ENCODE results near the gene TMBIM4. TPM values are rescaled to one million over a fixed set of nuclear protein-coding genes. Genes with fewer than 3 reads are reported as not detected.
A peak's percentile ranks its signal among the peaks of the same experiment; 100 is the strongest.

Gene TMBIM4
- total RNA-seq, 1 donor from 2014 or later: 154 TPM

GRCh38 chr12:66115071-66115600 lies 54.7 kb downstream of the TMBIM4 start:
- Histone ChIP-seq H3K9me3 (no peaks in the 10 kb centered on the region), H3K4me3 (no peak overlapping the region), H3K27me3 (no peaks in the 10 kb centered on the region), H3K27ac (no peak overlapping the region), H3K36me3 (no peaks in the 10 kb centered on the region), H3K4me1 (peaks cover 9% of the 10 kb centered on the region)
- intact Hi-C loops (cut with DNase I): no loop called here
- DNase-seq (no peak), ATAC-seq (no peak)
- TF ChIP-seq CTCF (IDR thresholded peaks at IDR 0.05): no peak

GRCh38 chr12:66113471-66113870 lies 56.3 kb downstream of the TMBIM4 start:
- intact Hi-C loops (cut with DNase I): no loop called here
- Histone ChIP-seq H3K4me1 (no peaks in the 10 kb centered on the region), H3K9me3 (no peaks in the 10 kb centered on the region), H3K36me3 (no peaks in the 10 kb centered on the region), H3K27me3 (no peaks in the 10 kb centered on the region), H3K27ac (no peak overlapping the region), H3K4me3 (no peak overlapping the region)
- ATAC-seq: no peak
- no peak for DNase-seq
- TF ChIP-seq CTCF (IDR thresholded peaks at IDR 0.05): no peak

GRCh38 chr12:66111605-66112004 lies 58.2 kb downstream of the TMBIM4 start:
- Histone ChIP-seq H3K4me3 (no peak overlapping the region), H3K9me3 (no peaks in the 10 kb centered on the region), H3K27ac (no peak overlapping the region), H3K4me1 (no peaks in the 10 kb centered on the region), H3K36me3 (no peaks in the 10 kb centered on the region), H3K27me3 (no peaks in the 10 kb centered on the region)
- ATAC-seq: no peak
- intact Hi-C loops (cut with DNase I): no loop called here
- no peak for DNase-seq
- no peak for TF ChIP-seq CTCF (IDR thresholded peaks at IDR 0.05)

GRCh38 chr12:66109056-66109455 lies 60.7 kb downstream of the TMBIM4 start:
- no peaks in the 10 kb centered on the region for H3K4me1 ChIP-seq
- H3K9me3 ChIP-seq: no peaks in the 10 kb centered on the region
- H3K27ac ChIP-seq: no peak overlapping the region
- H3K4me3 ChIP-seq: no peak overlapping the region
- no peak for ATAC-seq
- no peaks in the 10 kb centered on the region for H3K27me3 ChIP-seq
- no peak for DNase-seq
- no peaks in the 10 kb centered on the region for H3K36me3 ChIP-seq
- no peak for TF ChIP-seq CTCF (IDR thresholded peaks at IDR 0.05)
- intact Hi-C loops (cut with DNase I): no loop called here

- no peak for ATAC-seq
- TF ChIP-seq CTCF (IDR thresholded peaks at IDR 0.05): no peak
- no peak for DNase-seq
- no peak overlapping the region for H3K4me3 ChIP-seq
- H3K27me3 ChIP-seq: no peaks in the 10 kb centered on the region
- H3K36me3 ChIP-seq: no peaks in the 10 kb centered on the region
- H3K4me1 ChIP-seq: no peaks in the 10 kb centered on the region
- H3K27ac ChIP-seq: no peak overlapping the region
- intact Hi-C loops (cut with DNase I): no loop called here
- no peaks in the 10 kb centered on the region for H3K9me3 ChIP-seq
Measured at GRCh38 chr12:66108386-66108785, 61.4 kb downstream of the TMBIM4 start.

- peak; percentile 97 for ATAC-seq
- Histone ChIP-seq H3K9me3 (no peaks in the 10 kb centered on the region), H3K4me1 (no peaks in the 10 kb centered on the region), H3K36me3 (no peaks in the 10 kb centered on the region), H3K27me3 (no peaks in the 10 kb centered on the region), H3K4me3 (no peak overlapping the region), H3K27ac (no peak overlapping the region)
- DNase-seq: no peak
- TF ChIP-seq CTCF (IDR thresholded peaks at IDR 0.05): peak; percentile 83
- intact Hi-C loops (cut with DNase I): no loop called here
Measured at GRCh38 chr12:66107451-66107915, 62.3 kb downstream of the TMBIM4 start.

Data from upper lobe of right lung (tissue), 1 donor.